ENCODE results near the gene ADARB2.

Gene ADARB2

DNA sequence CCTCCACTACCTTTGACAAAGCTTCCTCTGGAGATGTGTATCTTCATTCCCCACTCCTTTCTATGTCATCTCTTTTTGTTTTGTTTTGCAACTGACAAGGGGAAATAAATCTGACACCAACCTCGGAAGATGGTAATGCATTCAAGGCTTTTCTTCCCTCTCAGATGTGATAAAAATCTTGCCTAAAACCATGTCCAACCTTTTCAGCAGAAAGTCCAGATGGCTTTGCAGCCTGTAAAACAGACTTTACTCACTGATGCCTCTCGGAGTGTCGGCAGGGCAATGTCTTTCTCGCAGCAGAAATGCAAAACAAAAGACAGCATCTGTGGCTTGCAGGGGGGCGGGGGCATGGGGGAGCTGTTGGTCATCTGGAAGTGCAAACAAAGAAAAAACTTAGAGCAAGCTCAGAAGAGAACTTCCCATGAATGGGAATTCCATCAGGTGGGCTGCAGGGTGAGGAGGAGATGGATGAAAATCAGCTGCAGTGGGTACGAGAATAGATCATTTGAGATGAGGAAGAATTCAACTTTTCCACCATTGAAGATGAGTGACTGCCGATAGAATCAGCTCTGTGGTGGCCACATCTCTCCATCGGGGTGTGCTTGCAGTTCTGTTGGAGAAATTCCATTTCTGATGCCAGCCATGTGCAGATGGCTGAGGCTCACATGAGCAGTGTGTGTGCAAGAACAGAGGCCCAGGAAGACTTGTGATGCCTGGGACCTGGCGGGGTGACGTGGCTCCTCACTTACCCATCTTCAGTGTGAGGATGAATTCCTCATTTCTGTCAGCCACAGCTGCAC is 443.5 kb downstream of the ADARB2 start:
- CTCF ChIA-PET = no interaction called here

DNA sequence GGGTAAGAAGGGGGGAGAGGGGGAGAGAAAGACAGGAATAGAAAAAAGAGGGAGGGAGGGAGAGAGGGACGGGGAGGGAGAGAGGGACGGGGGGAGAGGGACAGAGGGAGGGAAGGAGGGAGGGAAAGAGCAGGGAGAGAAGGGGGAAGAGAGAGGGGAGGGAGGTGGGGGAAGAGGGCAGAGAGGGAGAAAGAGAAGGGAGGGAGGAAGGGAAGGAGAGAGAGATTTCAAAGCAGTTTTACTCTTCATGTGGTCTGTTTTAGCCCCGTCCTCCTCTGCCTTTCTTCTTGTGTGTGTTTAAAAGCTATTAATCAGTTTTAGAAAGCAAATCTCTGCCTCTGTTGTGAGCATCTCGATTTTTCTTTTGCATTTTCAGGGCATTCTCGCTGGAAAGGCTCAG is 444.2 kb downstream of the ADARB2 start:
- no peak for DNase-seq (ENCODE audit: extremely low spot score)
- ChIA-PET CTCF (no interaction called here), POLR2A (no interaction called here)
- TF ChIP-seq, protein P1, sequence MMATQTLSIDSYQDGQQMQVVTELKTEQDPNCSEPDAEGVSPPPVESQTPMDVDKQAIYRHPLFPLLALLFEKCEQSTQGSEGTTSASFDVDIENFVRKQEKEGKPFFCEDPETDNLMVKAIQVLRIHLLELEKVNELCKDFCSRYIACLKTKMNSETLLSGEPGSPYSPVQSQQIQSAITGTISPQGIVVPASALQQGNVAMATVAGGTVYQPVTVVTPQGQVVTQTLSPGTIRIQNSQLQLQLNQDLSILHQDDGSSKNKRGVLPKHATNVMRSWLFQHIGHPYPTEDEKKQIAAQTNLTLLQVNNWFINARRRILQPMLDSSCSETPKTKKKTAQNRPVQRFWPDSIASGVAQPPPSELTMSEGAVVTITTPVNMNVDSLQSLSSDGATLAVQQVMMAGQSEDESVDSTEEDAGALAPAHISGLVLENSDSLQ (IDR thresholded peaks at IDR 0.05) = no peak
- TF ChIP-seq FOXA1 (IDR thresholded peaks at IDR 0.05) (no peak), ELF4 (IDR thresholded peaks at IDR 0.05) (no peak), CTBP1 (IDR thresholded peaks at IDR 0.05; ENCODE audit: borderline replicate concordance) (no peak), NFRKB (IDR thresholded peaks at IDR 0.05) (no peak), BHLHE40 (IDR thresholded peaks at IDR 0.05; ENCODE audit: borderline replicate concordance) (no peak), LEF1 (IDR thresholded peaks at IDR 0.05; ENCODE audit: borderline replicate concordance) (no peak), ZNF384 (IDR thresholded peaks at IDR 0.05) (no peak), FOXK2 (IDR thresholded peaks at IDR 0.05) (no peak), ARNT (IDR thresholded peaks at IDR 0.05) (no peak), SUZ12 (IDR thresholded peaks at IDR 0.05) (no peak), FOXM1 (IDR thresholded peaks at IDR 0.05; ENCODE audit: borderline replicate concordance) (no peak), HDGF (IDR thresholded peaks at IDR 0.05; ENCODE audit: borderline replicate concordance) (no peak), TARDBP (IDR thresholded peaks at IDR 0.05) (no peak), L3MBTL2 (conservative IDR thresholded peaks at IDR 0.05) (no peak), SP1 (IDR thresholded peaks at IDR 0.05) (no peak)

More for the DNA sequence above, 443.5 kb downstream of the ADARB2 start:
- no peak for DNase-seq (ENCODE audit: extremely low spot score)
- TF ChIP-seq FOXA1 (IDR thresholded peaks at IDR 0.05) (no peak), FOXM1 (IDR thresholded peaks at IDR 0.05; ENCODE audit: borderline replicate concordance) (no peak), ARNT (IDR thresholded peaks at IDR 0.05) (no peak), BHLHE40 (IDR thresholded peaks at IDR 0.05; ENCODE audit: borderline replicate concordance) (no peak), CTBP1 (IDR thresholded peaks at IDR 0.05; ENCODE audit: borderline replicate concordance) (no peak), LEF1 (IDR thresholded peaks at IDR 0.05; ENCODE audit: borderline replicate concordance) (no peak), TARDBP (IDR thresholded peaks at IDR 0.05) (no peak), ELF4 (IDR thresholded peaks at IDR 0.05) (no peak), SUZ12 (IDR thresholded peaks at IDR 0.05) (no peak), FOXK2 (IDR thresholded peaks at IDR 0.05) (no peak), ZNF384 (IDR thresholded peaks at IDR 0.05) (no peak), HDGF (IDR thresholded peaks at IDR 0.05; ENCODE audit: borderline replicate concordance) (no peak), L3MBTL2 (conservative IDR thresholded peaks at IDR 0.05) (no peak)
- TF ChIP-seq, protein P1 (IDR thresholded peaks at IDR 0.05) = no peak
- POLR2A ChIA-PET = no interaction called here

DNA sequence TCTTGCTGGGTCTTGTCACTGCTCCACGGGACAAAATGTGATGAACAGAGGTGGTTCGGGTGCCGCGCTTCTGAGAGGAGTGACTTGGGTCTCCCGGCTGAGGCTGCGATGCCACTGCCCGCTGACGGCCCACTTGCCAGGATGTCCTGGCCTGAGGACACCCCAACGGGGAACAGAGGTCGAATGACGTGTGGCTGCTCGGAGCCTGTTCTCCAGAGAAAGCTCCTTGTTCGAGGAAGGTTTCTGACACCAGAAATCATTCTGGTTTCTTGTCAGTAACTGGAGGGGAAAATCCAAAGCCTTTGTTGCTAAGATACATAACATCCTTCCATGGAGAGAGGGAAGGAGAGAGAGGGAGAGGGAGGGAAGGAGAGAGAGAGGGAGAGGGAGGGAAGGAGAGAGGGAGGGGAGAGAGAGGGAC is 444.7 kb downstream of the ADARB2 start:
- CTCF ChIA-PET = no interaction called here
- DNase-seq (ENCODE audit: extremely low spot score) = no peak
- TF ChIP-seq ZNF384 (IDR thresholded peaks at IDR 0.05) (no peak), FOXM1 (IDR thresholded peaks at IDR 0.05; ENCODE audit: borderline replicate concordance) (no peak), CTBP1 (IDR thresholded peaks at IDR 0.05; ENCODE audit: borderline replicate concordance) (no peak), HDGF (IDR thresholded peaks at IDR 0.05; ENCODE audit: borderline replicate concordance) (no peak), LEF1 (IDR thresholded peaks at IDR 0.05; ENCODE audit: borderline replicate concordance) (no peak), FOXA1 (IDR thresholded peaks at IDR 0.05) (no peak), NFRKB (IDR thresholded peaks at IDR 0.05) (no peak), ARNT (IDR thresholded peaks at IDR 0.05) (no peak), BHLHE40 (IDR thresholded peaks at IDR 0.05; ENCODE audit: borderline replicate concordance) (no peak)
- POLR2A ChIA-PET = no interaction called here

DNA sequence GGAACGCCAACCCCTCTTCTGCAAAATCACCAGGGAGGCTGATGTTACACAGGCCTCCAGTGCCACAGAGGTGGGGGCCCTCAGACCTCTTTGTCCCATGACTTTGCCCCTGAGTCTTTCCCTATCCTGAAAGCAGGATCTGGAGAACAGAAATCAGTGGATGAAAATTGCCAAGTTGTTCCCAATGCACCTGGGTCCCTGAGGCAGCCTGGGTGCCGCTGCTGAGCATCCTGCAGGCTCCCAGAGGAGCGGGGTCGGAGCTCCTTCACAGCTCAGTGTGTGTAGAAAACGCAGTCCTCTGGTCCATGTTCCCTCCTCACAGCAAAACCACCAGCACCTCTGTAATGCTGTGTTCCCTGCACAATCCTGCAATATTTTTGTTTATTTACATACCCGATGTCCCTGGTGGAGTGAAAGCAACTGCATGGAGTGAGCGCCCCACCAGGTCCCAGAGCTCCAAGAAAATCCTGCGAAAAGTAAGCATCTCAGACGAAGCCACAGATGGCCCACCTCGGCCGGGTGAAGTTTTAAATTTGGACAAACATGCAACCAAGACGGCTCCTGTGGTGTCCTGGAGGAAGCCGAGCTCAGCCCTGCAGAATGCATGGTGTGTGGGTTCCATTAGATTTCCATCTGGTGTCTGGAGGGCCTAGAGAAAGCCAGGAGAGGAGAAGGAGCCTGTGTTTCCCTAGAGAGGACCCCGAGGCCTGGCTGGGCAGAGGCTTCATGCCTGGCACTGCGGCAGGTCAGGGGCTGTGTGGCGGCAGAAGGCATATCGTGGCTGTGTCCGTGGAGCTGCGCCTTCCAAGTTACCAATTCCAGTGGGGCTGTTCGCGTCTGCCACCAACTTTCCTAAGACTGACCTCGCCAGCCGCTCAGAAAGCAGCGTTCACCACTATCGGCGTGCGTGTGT is 445.9 kb downstream of the ADARB2 start:
- ChIA-PET CTCF (no interaction called here), POLR2A (no interaction called here)
- TF ChIP-seq, protein P1 (IDR thresholded peaks at IDR 0.05) = no peak
- TF ChIP-seq ARNT (IDR thresholded peaks at IDR 0.05) (no peak), LEF1 (IDR thresholded peaks at IDR 0.05; ENCODE audit: borderline replicate concordance) (no peak), ZNF384 (IDR thresholded peaks at IDR 0.05) (no peak), ELF4 (IDR thresholded peaks at IDR 0.05) (no peak), L3MBTL2 (conservative IDR thresholded peaks at IDR 0.05) (no peak), SP1 (IDR thresholded peaks at IDR 0.05) (no peak), CTBP1 (IDR thresholded peaks at IDR 0.05; ENCODE audit: borderline replicate concordance) (no peak), BHLHE40 (IDR thresholded peaks at IDR 0.05; ENCODE audit: borderline replicate concordance) (no peak), SUZ12 (IDR thresholded peaks at IDR 0.05) (no peak), TARDBP (IDR thresholded peaks at IDR 0.05) (no peak), FOXM1 (IDR thresholded peaks at IDR 0.05; ENCODE audit: borderline replicate concordance) (no peak), FOXA1 (IDR thresholded peaks at IDR 0.05) (no peak), FOXK2 (IDR thresholded peaks at IDR 0.05) (no peak), NFRKB (IDR thresholded peaks at IDR 0.05) (no peak)
- no peak for DNase-seq (ENCODE audit: extremely low spot score)

DNA sequence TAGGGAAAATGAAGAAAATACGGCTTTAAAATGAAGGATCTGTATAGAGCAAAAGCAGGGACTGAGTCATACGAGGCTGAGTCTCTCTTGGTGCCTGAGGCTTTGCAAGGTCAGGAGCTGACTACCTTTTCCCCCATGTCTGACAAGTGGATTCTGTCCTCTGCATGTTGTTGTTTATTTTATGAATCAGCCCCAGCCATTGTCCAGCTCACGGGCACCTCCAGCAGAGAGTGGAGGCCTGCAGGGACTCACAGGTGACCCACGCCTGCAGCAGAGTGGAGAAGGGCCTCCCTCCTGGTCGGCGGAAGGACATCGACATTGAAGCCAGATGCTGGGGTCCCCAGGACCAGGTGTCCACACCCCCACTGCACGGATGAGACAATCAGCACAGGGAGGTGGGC is 447.3 kb downstream of the ADARB2 start:
- DNase-seq (ENCODE audit: extremely low spot score) = no peak
- TF ChIP-seq CTBP1 (IDR thresholded peaks at IDR 0.05; ENCODE audit: borderline replicate concordance) (no peak), ELF4 (IDR thresholded peaks at IDR 0.05) (no peak), HDGF (IDR thresholded peaks at IDR 0.05; ENCODE audit: borderline replicate concordance) (no peak), ZNF384 (IDR thresholded peaks at IDR 0.05) (no peak), NFRKB (IDR thresholded peaks at IDR 0.05) (no peak), BHLHE40 (IDR thresholded peaks at IDR 0.05; ENCODE audit: borderline replicate concordance) (no peak), FOXM1 (IDR thresholded peaks at IDR 0.05; ENCODE audit: borderline replicate concordance) (no peak), FOXA1 (IDR thresholded peaks at IDR 0.05) (no peak)
- TF ChIP-seq, protein P1 (IDR thresholded peaks at IDR 0.05) = no peak
- POLR2A ChIA-PET = no interaction called here
- CTCF ChIA-PET = no interaction called here

All from HEK293T (cell line).